ENCODE data around the gene ARRDC3.
"Not testable (repeated sequence)": the region's sequence is repeated elsewhere in the genome, so short reads cannot be mapped to it uniquely, and the experiment has no call there.

Gene ARRDC3

GRCh38 chr5:91383027-91383955 lies at the start of gene ARRDC3:
Gene ARRDC3 (minus strand): TSS chr5:91383317. CDS start chr5:91383092, 225 bp downstream.
- peak; percentile 94 to 95 for DNase-seq (ENCODE audit: low read depth in 1 of 2, low spot score in 1 of 2)

- DNase-seq (ENCODE audit: low read depth in 1 of 2, low spot score in 1 of 2) = no peak
Measured at GRCh38 chr5:91430949-91431348, 47.8 kb upstream of the ARRDC3 start.

GRCh38 chr5:91424638-91425436 lies 41.7 kb upstream of the ARRDC3 start:
- DNase-seq (ENCODE audit: low read depth in 1 of 2, low spot score in 1 of 2) = no peak

GRCh38 chr5:91423871-91424270 lies 40.8 kb upstream of the ARRDC3 start:
- DNase-seq (ENCODE audit: low read depth in 1 of 2, low spot score in 1 of 2) = no peak

- DNase-seq (ENCODE audit: low read depth in 1 of 2, low spot score in 1 of 2) = no peak
Measured at GRCh38 chr5:91420879-91421278, 37.8 kb upstream of the ARRDC3 start.

GRCh38 chr5:91419571-91420537 lies 36.7 kb upstream of the ARRDC3 start:
- DNase-seq (ENCODE audit: low read depth in 1 of 2, low spot score in 1 of 2) = peak; percentile 41 to 50

- DNase-seq (ENCODE audit: low read depth in 1 of 2, low spot score in 1 of 2) = no peak
Measured at GRCh38 chr5:91419136-91419535, 36.0 kb upstream of the ARRDC3 start.

GRCh38 chr5:91418158-91418557 lies 35.0 kb upstream of the ARRDC3 start:
- no peak for DNase-seq (ENCODE audit: low read depth in 1 of 2, low spot score in 1 of 2)

- no peak for DNase-seq (ENCODE audit: low read depth in 1 of 2, low spot score in 1 of 2)
Measured at GRCh38 chr5:91417219-91417618, 34.1 kb upstream of the ARRDC3 start.

GRCh38 chr5:91416491-91416890 lies 33.4 kb upstream of the ARRDC3 start:
- no peak for DNase-seq (ENCODE audit: low read depth in 1 of 2, low spot score in 1 of 2)

GRCh38 chr5:91409304-91409703 lies 26.2 kb upstream of the ARRDC3 start:
- no peak for DNase-seq (ENCODE audit: low read depth in 1 of 2, low spot score in 1 of 2)

- no peak for DNase-seq (ENCODE audit: low read depth in 1 of 2, low spot score in 1 of 2)
Measured at GRCh38 chr5:91408710-91409109, 25.6 kb upstream of the ARRDC3 start.

GRCh38 chr5:91407204-91407603 lies 24.1 kb upstream of the ARRDC3 start:
- DNase-seq (ENCODE audit: low read depth in 1 of 2, low spot score in 1 of 2) = no peak

GRCh38 chr5:91403438-91403837 lies 20.3 kb upstream of the ARRDC3 start:
- DNase-seq (ENCODE audit: low read depth in 1 of 2, low spot score in 1 of 2) = no peak

GRCh38 chr5:91401175-91401574 lies 18.1 kb upstream of the ARRDC3 start:
- no peak for DNase-seq (ENCODE audit: low read depth in 1 of 2, low spot score in 1 of 2)

- no peak for DNase-seq (ENCODE audit: low read depth in 1 of 2, low spot score in 1 of 2)
Measured at GRCh38 chr5:91397791-91398190, 14.7 kb upstream of the ARRDC3 start.

- DNase-seq (ENCODE audit: low read depth in 1 of 2, low spot score in 1 of 2) = no peak
Measured at GRCh38 chr5:91390268-91390667, 7.2 kb upstream of the ARRDC3 start.

GRCh38 chr5:91389555-91389954 lies 6.4 kb upstream of the ARRDC3 start:
- DNase-seq (ENCODE audit: low read depth in 1 of 2, low spot score in 1 of 2) = not testable (repeated sequence)

GRCh38 chr5:91388362-91388761 lies 5.2 kb upstream of the ARRDC3 start:
- no peak for DNase-seq (ENCODE audit: low read depth in 1 of 2, low spot score in 1 of 2)

- no peak for DNase-seq (ENCODE audit: low read depth in 1 of 2, low spot score in 1 of 2)
Measured at GRCh38 chr5:91386120-91386519, 3.0 kb upstream of the ARRDC3 start.

GRCh38 chr5:91385596-91385995 lies 2.5 kb upstream of the ARRDC3 start:
- DNase-seq (ENCODE audit: low read depth in 1 of 2, low spot score in 1 of 2) = not testable (repeated sequence)
